ENCODE results near the gene PACRG. TPM values are rescaled to one million over a fixed set of nuclear protein-coding genes. Genes with fewer than 3 reads are reported as not detected.

Gene PACRG
- total and polyA plus RNA-seq, 12 donors: 2.1 to 34.6 (median 10.0) TPM

GRCh38 chr6:163324688-163325389, 597.1 kb downstream of the PACRG start:
- intact Hi-C loops (cut with DNase I): loop anchor here in 1 of 10 donors (10.0 kb wide), 1 partner anchor 140 kb away; no protein-coding TSS in a partner anchor

GRCh38 chr6:163325390-163325784, 597.6 kb downstream of the PACRG start:
- Histone ChIP-seq H3K4me3 (no peak overlapping the region), H3K4me1 (peaks cover 0 to 38% (median 32%) of the 10 kb centered on the region in 9 donors), H3K27me3 (no peaks in the 10 kb centered on the region), H3K9me3 (no peaks in the 10 kb centered on the region), H3K36me3 (no peaks in the 10 kb centered on the region), H3K27ac (peak overlapping the region in 1 of 10 donors; percentile 29)
- DNase-seq (no peak), ATAC-seq (no peak)
- intact Hi-C loops (cut with DNase I): loop anchor here in 1 of 10 donors (10.0 kb wide), 1 partner anchor 141 kb away; no protein-coding TSS in a partner anchor
- no peak for TF ChIP-seq CTCF (IDR thresholded peaks at IDR 0.05)
- 93 to 95% methylated on average over 4 of the region's 4 CpGs for WGBS, 2 donors

More at GRCh38 chr6:163324688-163325389, 597.1 kb downstream of the PACRG start:
- peak in 1 of 2 donors; percentile 51 for DNase-seq
- Histone ChIP-seq H3K4me3 (no peak overlapping the region), H3K4me1 (peaks cover 0 to 38% (median 32%) of the 10 kb centered on the region in 9 donors), H3K36me3 (no peaks in the 10 kb centered on the region), H3K27me3 (no peaks in the 10 kb centered on the region), H3K9me3 (no peaks in the 10 kb centered on the region), H3K27ac (peak overlapping the region in 2 of 10 donors; percentile 8 to 29)
- TF ChIP-seq CTCF (IDR thresholded peaks at IDR 0.05): no peak
- 51 to 52% methylated on average over 10 of the region's 10 CpGs for WGBS, 2 donors
- ATAC-seq: peak in 7 of 8 donors; percentile 39 to 75 (median 53)

- 91 to 99% methylated on average over 9 of the region's 9 CpGs for WGBS, 2 donors
- intact Hi-C loops (cut with DNase I): loop anchor here in 1 of 10 donors (10.0 kb wide), 1 partner anchor 143 kb away; no protein-coding TSS in a partner anchor
- no peak for TF ChIP-seq CTCF (IDR thresholded peaks at IDR 0.05)
- ATAC-seq: no peak
- H3K4me1 ChIP-seq: peaks cover 0 to 34% (median 24%) of the 10 kb centered on the region in 9 donors
- H3K4me3 ChIP-seq: no peak overlapping the region
- H3K27me3 ChIP-seq: no peaks in the 10 kb centered on the region
- DNase-seq: no peak
- no peaks in the 10 kb centered on the region for H3K9me3 ChIP-seq
- H3K36me3 ChIP-seq: no peaks in the 10 kb centered on the region
- H3K27ac ChIP-seq: no peak overlapping the region
Observed at GRCh38 chr6:163327165-163327880, 599.5 kb downstream of the PACRG start.

- WGBS, 2 donors: 63 to 73% methylated on average over 8 of the region's 8 CpGs
Observed at GRCh38 chr6:163327921-163328320, 600.1 kb downstream of the PACRG start.

More at GRCh38 chr6:163327921-163328320, 600.1 kb downstream of the PACRG start:
- intact Hi-C loops (cut with DNase I): loop anchor here in 1 of 10 donors (10.0 kb wide), 1 partner anchor 143 kb away; no protein-coding TSS in a partner anchor
- Histone ChIP-seq H3K36me3 (no peaks in the 10 kb centered on the region), H3K4me1 (peaks cover 0 to 34% (median 24%) of the 10 kb centered on the region in 9 donors), H3K27me3 (no peaks in the 10 kb centered on the region), H3K27ac (no peak overlapping the region), H3K9me3 (no peaks in the 10 kb centered on the region), H3K4me3 (no peak overlapping the region)
- DNase-seq (no peak), ATAC-seq (no peak)
- TF ChIP-seq CTCF (IDR thresholded peaks at IDR 0.05): no peak

Data from heart right ventricle (tissue), 16 donors.